Measurements from ENCODE around the gene FBXO46. TPM values are rescaled to one million over a fixed set of nuclear protein-coding genes. Genes with fewer than 3 reads are reported as not detected.

FBXO46 gene
- total RNA-seq, 1 donor = 8.0 TPM

GRCh38 chr19:45660636-45661035 lies 70.1 kb downstream of the FBXO46 start:
- Histone ChIP-seq H3K27me3 (ENCODE audit: insufficient read depth, low read length) (no peaks in the 10 kb centered on the region), H3K4me3 (ENCODE audit: low read length) (no peak overlapping the region), H3K9me3 (ENCODE audit: low read depth, low read length) (no peaks in the 10 kb centered on the region), H3K4me1 (ENCODE audit: insufficient read depth, low read length) (no peaks in the 10 kb centered on the region)

Other genes with a start within 250 kb of the FBXO46 start
- 1.5 TPM for gene RTN2, start 233.8 kb downstream of the FBXO46 start, total RNA-seq
- 4.3 TPM for gene PPM1N, start 232.5 kb downstream of the FBXO46 start, total RNA-seq
- gene VASP, start 223.4 kb downstream of the FBXO46 start, total RNA-seq = 95.8 TPM
- 3.4 TPM for gene OPA3, start 146.1 kb downstream of the FBXO46 start, total RNA-seq
- gene GPR4, start 128.7 kb downstream of the FBXO46 start, total RNA-seq = not detected
- 13.9 TPM for gene EML2, start 91.5 kb downstream of the FBXO46 start, total RNA-seq
- gene GIPR, start 62.7 kb downstream of the FBXO46 start, total RNA-seq = 1.2 TPM
- 158 TPM for gene SNRPD2, start 38.9 kb downstream of the FBXO46 start, total RNA-seq
- 2.5 TPM for gene QPCTL, start 38.2 kb downstream of the FBXO46 start, total RNA-seq
- gene MEIOSIN, start 2.5 kb upstream of the FBXO46 start, total RNA-seq = not detected
- gene SIX5, start 38.4 kb upstream of the FBXO46 start, total RNA-seq = under 0.01 TPM
- 5.8 TPM for gene DMPK, start 51.6 kb upstream of the FBXO46 start, total RNA-seq
- 15.2 TPM for gene DMWD, start 61.9 kb upstream of the FBXO46 start, total RNA-seq
- 0.10 TPM for gene RSPH6A, start 84.4 kb upstream of the FBXO46 start, total RNA-seq
- 27.2 TPM for gene SYMPK, start 132.3 kb upstream of the FBXO46 start, total RNA-seq
- not detected for gene FOXA3, start 133.4 kb upstream of the FBXO46 start, total RNA-seq
- 17.3 TPM for gene IRF2BP1, start 155.2 kb upstream of the FBXO46 start, total RNA-seq
- gene MYPOP, start 171.7 kb upstream of the FBXO46 start, total RNA-seq = 1.3 TPM
- gene NANOS2, start 183.9 kb upstream of the FBXO46 start, total RNA-seq = not detected
- under 0.01 TPM for gene NOVA2, start 243.0 kb upstream of the FBXO46 start, total RNA-seq